ENCODE measurements around the gene RUNDC3A. TPM values are rescaled to one million over a fixed set of nuclear protein-coding genes. Genes with fewer than 3 reads are reported as not detected.

The RUNDC3A gene
- total RNA-seq, 1 experiment from 2014 or later, result 5.2 TPM

DNA sequence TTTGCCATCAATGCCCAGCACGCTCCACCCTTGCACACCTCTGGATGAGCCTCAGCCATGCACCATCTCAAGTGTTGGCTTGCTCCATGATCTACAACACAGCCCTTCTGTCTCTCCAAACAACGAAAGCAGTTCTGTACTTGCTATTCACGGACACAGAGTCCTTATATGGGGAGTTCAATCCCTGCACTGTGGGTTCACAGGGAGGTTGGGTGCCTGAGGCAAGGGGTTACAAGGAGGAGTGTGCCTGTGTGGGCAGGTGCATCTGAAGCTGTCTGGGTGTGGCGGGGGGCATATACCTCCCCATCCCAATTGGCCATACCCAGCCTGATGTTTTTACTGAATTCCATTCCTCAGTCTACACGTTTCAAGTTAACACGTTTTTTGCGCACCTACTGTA lies 5.6 kb downstream of the RUNDC3A start:
- Mint-ChIP-seq H3K27me3 (ENCODE audit: low read depth) (peaks cover 37% of the 10 kb centered on the region), H3K4me3 (peak overlapping the region; percentile 58), H3K9me3 (no peaks in the 10 kb centered on the region), H3K36me3 (no peaks in the 10 kb centered on the region), H3K27ac (no peak overlapping the region), H3K4me1 (peaks cover 48% of the 10 kb centered on the region)
- POLR2A ChIA-PET, result no interaction called here
- DNase-seq (ENCODE audit: low spot score) (no peak), ATAC-seq (no peak)
- CTCF ChIA-PET, result interaction anchor here (0.5 to 6.6 kb wide), 9 partner anchors 17 to 1089 kb away, joined by 3 to 77 read pairs (median 31); partner anchors contain the start of genes GRN and UBTF
- TF ChIP-seq ZNF416 (CRISPR knock-in tag; IDR thresholded peaks at IDR 0.05) (no peak), MAX (CRISPR knock-in tag; IDR thresholded peaks at IDR 0.05) (no peak), EMX1 (CRISPR knock-in tag; IDR thresholded peaks at IDR 0.05) (no peak), ELF4 (CRISPR knock-in tag; IDR thresholded peaks at IDR 0.05; ENCODE audit: low read depth) (no peak), TCF7 (CRISPR knock-in tag; IDR thresholded peaks at IDR 0.05; ENCODE audit: low read depth) (no peak), MYBL2 (CRISPR knock-in tag; IDR thresholded peaks at IDR 0.05) (no peak), CREB1 (CRISPR knock-in tag; IDR thresholded peaks at IDR 0.05) (no peak), NFATC4 (CRISPR knock-in tag; IDR thresholded peaks at IDR 0.05) (no peak), ZBTB21 (CRISPR knock-in tag; IDR thresholded peaks at IDR 0.05; ENCODE audit: borderline replicate concordance) (no peak), ETV6 (CRISPR knock-in tag; IDR thresholded peaks at IDR 0.05) (no peak), ZNF232 (CRISPR knock-in tag; IDR thresholded peaks at IDR 0.05) (no peak), HMGA2 (CRISPR knock-in tag; IDR thresholded peaks at IDR 0.05) (no peak)

DNA sequence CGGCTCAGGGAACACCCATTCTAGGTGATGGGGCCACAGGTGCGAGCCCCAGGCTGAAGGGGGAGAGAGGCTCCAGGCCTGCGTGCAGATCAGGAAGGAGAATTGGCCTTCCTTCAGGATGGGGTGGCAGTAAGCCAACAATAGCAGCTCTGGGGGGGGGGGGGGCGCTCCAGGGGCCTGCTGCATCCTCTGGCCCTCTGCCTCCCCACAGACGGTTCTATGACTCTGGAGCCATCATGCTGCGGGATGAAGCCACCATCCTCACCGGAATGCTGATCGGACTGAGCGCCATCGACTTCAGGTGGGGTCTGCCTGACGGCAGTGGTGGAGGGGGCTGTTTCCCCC lies 6.1 kb downstream of the RUNDC3A start:
- Mint-ChIP-seq H3K36me3 (peaks cover 3% of the 10 kb centered on the region; the same call in 1 of the 2 replicates), H3K4me3 (peak overlapping the region; percentile 73), H3K4me1 (peaks cover 44% of the 10 kb centered on the region), H3K27ac (no peak overlapping the region), H3K27me3 (ENCODE audit: low read depth) (peaks cover 37% of the 10 kb centered on the region), H3K9me3 (no peaks in the 10 kb centered on the region)
- POLR2A ChIA-PET, result no interaction called here
- DNase-seq (ENCODE audit: low spot score) (no peak), ATAC-seq (no peak)
- CTCF ChIA-PET, result interaction anchor here (0.5 to 6.6 kb wide), 11 partner anchors 17 to 1089 kb away, joined by 3 to 77 read pairs (median 18); partner anchors contain the start of genes GRN and UBTF
- no peak for TF ChIP-seq SMAD3 (CRISPR knock-in tag; IDR thresholded peaks at IDR 0.05; ENCODE audit: borderline replicate concordance)
- no peak for TF ChIP-seq MXD4 (CRISPR knock-in tag; IDR thresholded peaks at IDR 0.05; ENCODE audit: borderline replicate concordance)
- TF ChIP-seq AR (CRISPR knock-in tag; IDR thresholded peaks at IDR 0.05), result no peak
- no peak for TF ChIP-seq GABPB1 (CRISPR knock-in tag; IDR thresholded peaks at IDR 0.05)
- TF ChIP-seq ZNF232 (CRISPR knock-in tag; IDR thresholded peaks at IDR 0.05), result no peak
- no peak for TF ChIP-seq TEAD1 (CRISPR knock-in tag; IDR thresholded peaks at IDR 0.05)
- TF ChIP-seq ELF4 (CRISPR knock-in tag; IDR thresholded peaks at IDR 0.05; ENCODE audit: low read depth), result no peak

DNA sequence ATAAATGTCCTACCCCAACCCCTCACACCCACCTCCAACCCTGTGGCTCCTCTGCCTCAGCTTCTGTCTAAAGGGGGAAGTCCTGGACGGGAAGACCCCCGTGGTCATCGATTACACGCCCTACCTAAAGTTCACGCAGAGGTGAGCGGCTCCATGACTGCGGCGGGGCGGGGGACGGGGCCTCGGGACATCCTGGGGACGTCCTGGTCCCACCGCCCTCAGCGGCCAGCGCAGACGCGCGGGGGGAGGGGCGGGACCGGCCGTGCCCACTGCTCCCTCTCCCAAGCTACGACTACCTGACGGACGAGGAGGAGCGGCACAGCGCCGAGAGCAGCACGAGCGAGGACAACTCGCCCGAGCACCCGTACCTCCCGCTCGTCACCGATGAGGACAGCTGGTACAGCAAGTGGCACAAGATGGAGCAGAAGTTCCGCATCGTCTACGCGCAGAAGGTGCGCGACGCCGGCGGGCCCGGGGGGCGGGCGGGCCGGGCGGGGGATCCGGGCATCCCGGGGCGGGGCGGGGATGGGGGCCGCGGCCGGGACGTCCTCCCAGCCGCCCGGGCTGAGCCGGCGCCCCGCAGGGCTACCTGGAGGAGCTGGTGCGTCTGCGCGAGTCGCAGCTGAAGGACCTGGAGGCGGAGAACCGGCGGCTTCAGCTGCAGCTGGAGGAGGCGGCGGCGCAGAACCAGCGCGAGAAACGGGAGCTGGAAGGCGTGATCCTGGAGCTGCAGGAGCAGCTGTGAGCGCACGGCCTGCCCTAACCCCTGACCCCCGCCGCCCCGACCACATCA lies 6.7 kb downstream of the RUNDC3A start:
- Mint-ChIP-seq H3K4me3 (peak overlapping the region; percentile 79), H3K27ac (no peak overlapping the region), H3K9me3 (no peaks in the 10 kb centered on the region), H3K4me1 (peaks cover 39% of the 10 kb centered on the region), H3K27me3 (ENCODE audit: low read depth) (peaks cover 37% of the 10 kb centered on the region), H3K36me3 (peaks cover 7% of the 10 kb centered on the region; the same call in 1 of the 2 replicates)
- ATAC-seq (peak; percentile 13), DNase-seq (ENCODE audit: low spot score) (peak; percentile 76)
- ChIA-PET POLR2A (interaction anchor here (0.6 to 2.7 kb wide), 6 partner anchors 35 to 660 kb away, joined by 3 to 28 read pairs (median 7); partner anchors contain the start of genes TMUB2 and UBTF), CTCF (interaction anchor here (0.5 to 6.6 kb wide), 17 partner anchors 10 to 1592 kb away, joined by 3 to 77 read pairs (median 9); partner anchors contain the start of genes GRN, SLC25A39 and UBTF)
- TF ChIP-seq, protein P1, sequence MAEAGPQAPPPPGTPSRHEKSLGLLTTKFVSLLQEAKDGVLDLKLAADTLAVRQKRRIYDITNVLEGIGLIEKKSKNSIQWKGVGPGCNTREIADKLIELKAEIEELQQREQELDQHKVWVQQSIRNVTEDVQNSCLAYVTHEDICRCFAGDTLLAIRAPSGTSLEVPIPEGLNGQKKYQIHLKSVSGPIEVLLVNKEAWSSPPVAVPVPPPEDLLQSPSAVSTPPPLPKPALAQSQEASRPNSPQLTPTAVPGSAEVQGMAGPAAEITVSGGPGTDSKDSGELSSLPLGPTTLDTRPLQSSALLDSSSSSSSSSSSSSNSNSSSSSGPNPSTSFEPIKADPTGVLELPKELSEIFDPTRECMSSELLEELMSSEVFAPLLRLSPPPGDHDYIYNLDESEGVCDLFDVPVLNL (CRISPR knock-in tag; IDR thresholded peaks at IDR 0.05; ENCODE audit: borderline replicate concordance, low read depth), result no peak
- TF ChIP-seq FOXP1 (CRISPR knock-in tag; IDR thresholded peaks at IDR 0.05; ENCODE audit: borderline replicate concordance) (no peak), ZNF232 (CRISPR knock-in tag; IDR thresholded peaks at IDR 0.05) (no peak), SP1 (CRISPR knock-in tag; conservative IDR thresholded peaks at IDR 0.05) (peak; percentile 32), JUN (CRISPR knock-in tag; IDR thresholded peaks at IDR 0.05) (no peak), FOXP4 (CRISPR knock-in tag; IDR thresholded peaks at IDR 0.05) (0 out of 2 replicates have a peak, but pooled peaks have one; percentile 13)
- TF ChIP-seq, protein P2, sequence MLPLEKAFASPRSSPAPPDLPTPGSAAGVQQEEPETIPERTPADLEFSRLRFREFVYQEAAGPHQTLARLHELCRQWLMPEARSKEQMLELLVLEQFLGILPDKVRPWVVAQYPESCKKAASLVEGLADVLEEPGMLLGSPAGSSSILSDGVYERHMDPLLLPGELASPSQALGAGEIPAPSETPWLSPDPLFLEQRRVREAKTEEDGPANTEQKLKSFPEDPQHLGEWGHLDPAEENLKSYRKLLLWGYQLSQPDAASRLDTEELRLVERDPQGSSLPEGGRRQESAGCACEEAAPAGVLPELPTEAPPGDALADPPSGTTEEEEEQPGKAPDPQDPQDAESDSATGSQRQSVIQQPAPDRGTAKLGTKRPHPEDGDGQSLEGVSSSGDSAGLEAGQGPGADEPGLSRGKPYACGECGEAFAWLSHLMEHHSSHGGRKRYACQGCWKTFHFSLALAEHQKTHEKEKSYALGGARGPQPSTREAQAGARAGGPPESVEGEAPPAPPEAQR (CRISPR knock-in tag; IDR thresholded peaks at IDR 0.05), result no peak
- TF ChIP-seq, protein P3, sequence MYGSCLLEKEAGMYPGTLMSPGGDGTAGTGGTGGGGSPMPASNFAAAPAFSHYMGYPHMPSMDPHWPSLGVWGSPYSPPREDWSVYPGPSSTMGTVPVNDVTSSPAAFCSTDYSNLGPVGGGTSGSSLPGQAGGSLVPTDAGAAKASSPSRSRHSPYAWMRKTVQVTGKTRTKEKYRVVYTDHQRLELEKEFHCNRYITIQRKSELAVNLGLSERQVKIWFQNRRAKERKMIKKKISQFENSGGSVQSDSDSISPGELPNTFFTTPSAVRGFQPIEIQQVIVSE (CRISPR knock-in tag; IDR thresholded peaks at IDR 0.05; ENCODE audit: borderline replicate concordance), result no peak

All from WTC11 (cell line).